GM12878 (cell line): ENCODE data around the gene MBD3L2B. TPM values are rescaled to one million over a fixed set of nuclear protein-coding genes. Genes with fewer than 3 reads are reported as not detected.

Experiments
- polyA plus RNA-seq, 11 experiments: library from polyadenylated mRNA; depleted of rRNA in 4 of 11; unstranded in 6 of 11; stranded (reverse) in 5 of 11; fragments of >200 nt; fragmentation: Nextera tagmentation in 4 of 11; fragmentation: Illumina TruSeq in 1 of 11; extraction: Ambion mirVana in 4 of 11; extraction: Trizol in 1 of 11; gene quantifications; 1 replicate in 1 of 11; 2 replicates in 10 of 11; pipeline versions ENCODE4 v1.2.1 to v1.2.3, GENCODE V29; 2011 to 2016; ENCODE audit warnings: inconsistent platforms in 2 of 11, missing spikeins in 2 of 11, low read depth in 1 of 11
- total RNA-seq, 4 experiments: library from RNA; depleted of rRNA in 3 of 4; stranded (reverse); fragments of >200 nt in 3 of 4; fragmentation: Illumina TruSeq in 1 of 4; extraction: Trizol in 1 of 4; gene quantifications; 2 replicates each; pipeline versions ENCODE4 v1.2.1 to v1.2.3, GENCODE V29; 2013 to 2021

The MBD3L2B gene
- total and polyA plus RNA-seq, 10 of the 15 experiments (the other 5 are each of a cell fraction or from before 2014, with no cell fraction given), result 0.10 TPM; not detected in 9

Other genes starting within 250 kb of the MBD3L2B start
- 46.4 and 50.7 TPM in 2 replicates for gene VAV1, start 248.7 kb downstream of the MBD3L2B start, total RNA-seq (2014; rRNA removed)
- gene VAV1, start 248.7 kb downstream of the MBD3L2B start, total RNA-seq (2014; rRNA removed; fragmentation: Illumina TruSeq; extraction: Trizol), result 39.9 and 44.5 TPM in 2 replicates
- gene VAV1, start 248.7 kb downstream of the MBD3L2B start, total RNA-seq (2021), result 65.4 and 76.8 TPM in 2 replicates
- gene VAV1, start 248.7 kb downstream of the MBD3L2B start, polyA plus RNA-seq (2011; rRNA removed), result 21.9 and 36.9 TPM in 2 replicates
- 31.2 and 47.2 TPM in 2 replicates for gene VAV1, start 248.7 kb downstream of the MBD3L2B start, polyA plus RNA-seq (2014; fragmentation: Illumina TruSeq; extraction: Trizol)
- gene VAV1, start 248.7 kb downstream of the MBD3L2B start, polyA plus RNA-seq (2014; fragmentation: Nextera tagmentation; extraction: Ambion mirVana), result 1 to 10 TPM; 1.6 to 4.3 TPM
- 48.5 and 52.7 TPM in 2 replicates for gene VAV1, start 248.7 kb downstream of the MBD3L2B start, polyA plus RNA-seq (2014; rRNA removed)
- 10 to 100 TPM; 15.0 to 15.9 TPM for gene VAV1, start 248.7 kb downstream of the MBD3L2B start, polyA plus RNA-seq (2016; fragmentation: Nextera tagmentation; extraction: Ambion mirVana)
- 10.2 and 11.3 TPM in 2 replicates for gene ADGRE1, start 133.9 kb downstream of the MBD3L2B start, total RNA-seq (2014; rRNA removed)
- 8.4 and 9.4 TPM in 2 replicates for gene ADGRE1, start 133.9 kb downstream of the MBD3L2B start, total RNA-seq (2014; rRNA removed; fragmentation: Illumina TruSeq; extraction: Trizol)
- 7.9 and 8.9 TPM in 2 replicates for gene ADGRE1, start 133.9 kb downstream of the MBD3L2B start, total RNA-seq (2021)
- gene ADGRE1, start 133.9 kb downstream of the MBD3L2B start, polyA plus RNA-seq (2011; rRNA removed), result 25.7 and 35.7 TPM in 2 replicates
- 11.6 and 12.7 TPM in 2 replicates for gene ADGRE1, start 133.9 kb downstream of the MBD3L2B start, polyA plus RNA-seq (2014; fragmentation: Illumina TruSeq; extraction: Trizol)
- gene ADGRE1, start 133.9 kb downstream of the MBD3L2B start, polyA plus RNA-seq (2014; fragmentation: Nextera tagmentation; extraction: Ambion mirVana), result 10 to 100 TPM; 14.4 to 23.7 TPM
- 9.4 and 9.7 TPM in 2 replicates for gene ADGRE1, start 133.9 kb downstream of the MBD3L2B start, polyA plus RNA-seq (2014; rRNA removed)
- gene ADGRE1, start 133.9 kb downstream of the MBD3L2B start, polyA plus RNA-seq (2016; fragmentation: Nextera tagmentation; extraction: Ambion mirVana), result 1 to 10 TPM; 8.6 TPM
- gene MBD3L5, start 9.1 kb upstream of the MBD3L2B start, total RNA-seq (2014; rRNA removed), result not detected in 2 replicates
- gene MBD3L5, start 9.1 kb upstream of the MBD3L2B start, total RNA-seq (2014; rRNA removed; fragmentation: Illumina TruSeq; extraction: Trizol), result not detected in 2 replicates
- gene MBD3L5, start 9.1 kb upstream of the MBD3L2B start, total RNA-seq (2021), result not detected in 2 replicates
- gene MBD3L5, start 9.1 kb upstream of the MBD3L2B start, polyA plus RNA-seq (2011; rRNA removed), result not detected in 2 replicates
- not detected in 2 replicates for gene MBD3L5, start 9.1 kb upstream of the MBD3L2B start, polyA plus RNA-seq (2014; fragmentation: Illumina TruSeq; extraction: Trizol)
- gene MBD3L5, start 9.1 kb upstream of the MBD3L2B start, polyA plus RNA-seq (2014; fragmentation: Nextera tagmentation; extraction: Ambion mirVana), result not detected
- not detected in 2 replicates for gene MBD3L5, start 9.1 kb upstream of the MBD3L2B start, polyA plus RNA-seq (2014; rRNA removed)
- not detected for gene MBD3L5, start 9.1 kb upstream of the MBD3L2B start, polyA plus RNA-seq (2016; fragmentation: Nextera tagmentation; extraction: Ambion mirVana)
- gene MBD3L4, start 18.7 kb upstream of the MBD3L2B start, total RNA-seq (2014; rRNA removed), result not detected in 2 replicates
- not detected in 2 replicates for gene MBD3L4, start 18.7 kb upstream of the MBD3L2B start, total RNA-seq (2014; rRNA removed; fragmentation: Illumina TruSeq; extraction: Trizol)
- gene MBD3L4, start 18.7 kb upstream of the MBD3L2B start, total RNA-seq (2021), result not detected in 2 replicates
- gene MBD3L4, start 18.7 kb upstream of the MBD3L2B start, polyA plus RNA-seq (2011; rRNA removed), result not detected in 2 replicates
- not detected in 2 replicates for gene MBD3L4, start 18.7 kb upstream of the MBD3L2B start, polyA plus RNA-seq (2014; fragmentation: Illumina TruSeq; extraction: Trizol)
- gene MBD3L4, start 18.7 kb upstream of the MBD3L2B start, polyA plus RNA-seq (2014; fragmentation: Nextera tagmentation; extraction: Ambion mirVana), result not detected
- gene MBD3L4, start 18.7 kb upstream of the MBD3L2B start, polyA plus RNA-seq (2014; rRNA removed), result not detected in 2 replicates
- gene MBD3L4, start 18.7 kb upstream of the MBD3L2B start, polyA plus RNA-seq (2016; fragmentation: Nextera tagmentation; extraction: Ambion mirVana), result not detected
- gene MBD3L2, start 27.9 kb upstream of the MBD3L2B start, total RNA-seq (2014; rRNA removed), result not detected in 2 replicates
- gene MBD3L2, start 27.9 kb upstream of the MBD3L2B start, total RNA-seq (2014; rRNA removed; fragmentation: Illumina TruSeq; extraction: Trizol), result not detected in 2 replicates
- gene MBD3L2, start 27.9 kb upstream of the MBD3L2B start, total RNA-seq (2021), result not detected in 2 replicates
- gene MBD3L2, start 27.9 kb upstream of the MBD3L2B start, polyA plus RNA-seq (2011; rRNA removed), result not detected in 2 replicates
- not detected in 2 replicates for gene MBD3L2, start 27.9 kb upstream of the MBD3L2B start, polyA plus RNA-seq (2014; fragmentation: Illumina TruSeq; extraction: Trizol)
- not detected for gene MBD3L2, start 27.9 kb upstream of the MBD3L2B start, polyA plus RNA-seq (2014; fragmentation: Nextera tagmentation; extraction: Ambion mirVana)
- gene MBD3L2, start 27.9 kb upstream of the MBD3L2B start, polyA plus RNA-seq (2014; rRNA removed), result not detected in 2 replicates
- not detected for gene MBD3L2, start 27.9 kb upstream of the MBD3L2B start, polyA plus RNA-seq (2016; fragmentation: Nextera tagmentation; extraction: Ambion mirVana)
- gene MBD3L3, start 37.2 kb upstream of the MBD3L2B start, total RNA-seq (2014; rRNA removed), result not detected in 2 replicates
- gene MBD3L3, start 37.2 kb upstream of the MBD3L2B start, total RNA-seq (2014; rRNA removed; fragmentation: Illumina TruSeq; extraction: Trizol), result not detected in 2 replicates
- gene MBD3L3, start 37.2 kb upstream of the MBD3L2B start, total RNA-seq (2021), result not detected in 2 replicates
- not detected in 2 replicates for gene MBD3L3, start 37.2 kb upstream of the MBD3L2B start, polyA plus RNA-seq (2011; rRNA removed)
- gene MBD3L3, start 37.2 kb upstream of the MBD3L2B start, polyA plus RNA-seq (2014; fragmentation: Illumina TruSeq; extraction: Trizol), result not detected in 2 replicates
- not detected for gene MBD3L3, start 37.2 kb upstream of the MBD3L2B start, polyA plus RNA-seq (2014; fragmentation: Nextera tagmentation; extraction: Ambion mirVana)
- not detected in 2 replicates for gene MBD3L3, start 37.2 kb upstream of the MBD3L2B start, polyA plus RNA-seq (2014; rRNA removed)
- not detected for gene MBD3L3, start 37.2 kb upstream of the MBD3L2B start, polyA plus RNA-seq (2016; fragmentation: Nextera tagmentation; extraction: Ambion mirVana)
- gene ZNF557, start 48.3 kb upstream of the MBD3L2B start, total RNA-seq (2014; rRNA removed), result 11.0 and 12.4 TPM in 2 replicates
- gene ZNF557, start 48.3 kb upstream of the MBD3L2B start, total RNA-seq (2014; rRNA removed; fragmentation: Illumina TruSeq; extraction: Trizol), result 10.9 and 11.4 TPM in 2 replicates
- gene ZNF557, start 48.3 kb upstream of the MBD3L2B start, total RNA-seq (2021), result 10.7 and 12.1 TPM in 2 replicates
- 10.4 and 11.8 TPM in 2 replicates for gene ZNF557, start 48.3 kb upstream of the MBD3L2B start, polyA plus RNA-seq (2011; rRNA removed)
- 4.8 and 5.0 TPM in 2 replicates for gene ZNF557, start 48.3 kb upstream of the MBD3L2B start, polyA plus RNA-seq (2014; fragmentation: Illumina TruSeq; extraction: Trizol)
- 1 to 10 TPM; 5.0 to 5.5 TPM for gene ZNF557, start 48.3 kb upstream of the MBD3L2B start, polyA plus RNA-seq (2014; fragmentation: Nextera tagmentation; extraction: Ambion mirVana)
- 3.8 and 3.9 TPM in 2 replicates for gene ZNF557, start 48.3 kb upstream of the MBD3L2B start, polyA plus RNA-seq (2014; rRNA removed)
- gene ZNF557, start 48.3 kb upstream of the MBD3L2B start, polyA plus RNA-seq (2016; fragmentation: Nextera tagmentation; extraction: Ambion mirVana), result 1 to 10 TPM; 8.1 to 10.0 TPM